GM10248 (cell line): ENCODE measurements around the gene RNF220.

Experiments used
- CTCF ChIA-PET: fragments of 300-600 bp; sonication (Branson Sonifier 250); formaldehyde crosslinking; extraction: SDS; loops from one replicate; lab custom pipeline; 2021; ENCODE audit warnings: antibody characterized with exemption; lab: Yijun Ruan, JAX
- POLR2A ChIA-PET: fragments of 350-650 bp; sonication (Branson Sonifier 250); formaldehyde crosslinking; extraction: SDS; loops from one replicate; lab custom pipeline; 2020; ENCODE audit warnings: antibody characterized with exemption; lab: Yijun Ruan, JAX
- DNase-seq: peaks from one replicate; pipeline ENCODE4 v3.0.0; 2012; ENCODE audit errors: extremely low spot score
- CTCF ChIP-seq: IDR thresholded peaks from 2 replicates; pipeline ENCODE4 v1.5.1; 2012; ENCODE audit warnings: mild to moderate bottlenecking, low read depth; ENCODE audit errors: extremely low read depth, missing control alignments, control extremely low read depth

Gene RNF220

GRCh38 chr1:44611866-44612265, 206.8 kb downstream of the RNF220 start:
- TF ChIP-seq CTCF = no peak
- POLR2A ChIA-PET = no interaction called here

DNA sequence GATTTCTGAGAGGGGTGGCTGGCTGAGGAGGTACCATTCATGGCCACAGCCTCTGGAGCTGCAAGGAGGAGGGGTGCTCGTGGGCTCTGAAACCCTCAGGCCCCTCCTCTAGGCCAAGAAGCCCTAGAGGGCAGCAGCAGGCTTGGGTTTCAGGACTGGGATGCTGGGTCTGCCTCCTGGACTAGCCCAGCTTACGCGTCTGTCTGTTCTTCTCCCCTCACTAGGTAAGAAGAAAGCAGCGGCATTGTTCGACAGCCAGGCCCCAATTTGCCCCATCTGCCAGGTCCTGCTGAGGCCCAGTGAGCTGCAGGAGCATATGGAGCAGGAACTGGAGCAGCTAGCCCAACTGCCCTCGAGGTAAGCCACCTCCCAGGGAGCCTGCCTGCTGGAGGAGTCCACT, 208.9 kb downstream of the RNF220 start:
- CTCF ChIA-PET = interaction anchor here (3.8 kb wide), 1 partner anchor 39 kb away, joined by 17 read pairs; no protein-coding TSS in a partner anchor

More at GRCh38 chr1:44611866-44612265, 206.8 kb downstream of the RNF220 start:
- CTCF ChIA-PET = interaction anchor here (0.9 to 6.1 kb wide), 6 partner anchors 12 to 40 kb away, joined by 3 to 79 read pairs (median 12); no protein-coding TSS in a partner anchor
- no peak for DNase-seq

DNA sequence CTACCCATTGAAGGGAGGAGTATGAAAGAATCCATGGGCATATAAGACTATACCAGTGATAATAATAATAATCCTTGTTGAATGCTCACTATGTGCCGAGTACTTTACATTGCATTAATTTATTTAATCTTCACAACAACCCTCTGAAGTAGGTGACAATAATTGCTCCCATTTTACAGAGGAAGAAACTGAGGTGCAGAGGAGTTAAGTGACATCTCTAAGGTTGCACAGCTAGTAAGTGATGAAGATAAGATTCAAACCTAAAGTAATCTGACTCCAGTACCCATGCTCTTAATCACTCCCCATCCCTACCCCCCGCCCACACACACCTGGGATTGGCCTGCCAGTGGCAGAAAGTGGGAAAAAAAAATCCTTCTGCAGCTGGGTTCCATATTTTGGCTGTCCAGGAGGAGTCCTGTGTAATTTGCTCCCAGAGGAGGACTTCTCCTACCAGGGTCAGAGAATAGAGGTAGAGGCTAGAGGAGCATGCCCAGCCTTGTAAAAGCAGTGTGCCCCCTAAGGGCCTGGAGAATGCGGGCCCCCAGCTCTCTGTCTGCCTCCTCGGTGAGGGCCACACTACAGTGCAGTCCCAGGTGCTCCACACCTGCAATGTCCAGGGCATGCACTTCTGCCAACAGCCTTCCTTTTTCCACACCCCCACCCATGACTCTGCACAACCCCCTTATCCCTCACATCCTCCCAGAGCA, 211.4 kb downstream of the RNF220 start:
- no peak for DNase-seq
- ChIA-PET CTCF (interaction anchor here (0.9 to 3.8 kb wide), 5 partner anchors 7 to 36 kb away, joined by 3 to 17 read pairs (median 5); no protein-coding TSS in a partner anchor), POLR2A (no interaction called here)

More for the DNA sequence above, 208.9 kb downstream of the RNF220 start:
- no peak for TF ChIP-seq CTCF
- DNase-seq = no peak
- POLR2A ChIA-PET = no interaction called here

GRCh38 chr1:44616991-44617702, 212.1 kb downstream of the RNF220 start:
- TF ChIP-seq CTCF = no peak
- POLR2A ChIA-PET = no interaction called here
- no peak for DNase-seq
- CTCF ChIA-PET = interaction anchor here (1.2 to 3.8 kb wide), 4 partner anchors 11 to 36 kb away, joined by 3 to 17 read pairs (median 8); no protein-coding TSS in a partner anchor

More for the DNA sequence above, 211.4 kb downstream of the RNF220 start:
- TF ChIP-seq CTCF = no peak

DNA sequence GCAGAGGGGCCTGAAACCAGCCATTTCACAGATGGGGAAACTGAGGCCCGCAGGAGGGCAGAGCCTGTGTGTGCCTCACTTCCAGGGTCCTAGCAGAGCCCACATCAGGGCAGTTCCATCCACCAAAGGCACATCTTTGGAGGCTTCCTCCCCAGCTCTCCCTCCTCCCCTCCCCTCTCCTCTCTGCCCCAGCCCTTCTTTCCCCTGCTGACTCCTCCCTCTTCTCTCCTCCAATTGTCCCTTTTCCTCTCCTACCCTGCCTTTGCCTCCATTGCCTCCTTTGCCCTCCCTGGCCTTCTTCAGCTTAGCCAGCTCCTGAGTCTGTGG, 212.6 kb downstream of the RNF220 start:
- ChIA-PET POLR2A (no interaction called here), CTCF (interaction anchor here (1.2 to 3.8 kb wide), 2 partner anchors 15 to 35 kb away, joined by 3 to 17 read pairs; no protein-coding TSS in a partner anchor)
- no peak for TF ChIP-seq CTCF
- no peak for DNase-seq

DNA sequence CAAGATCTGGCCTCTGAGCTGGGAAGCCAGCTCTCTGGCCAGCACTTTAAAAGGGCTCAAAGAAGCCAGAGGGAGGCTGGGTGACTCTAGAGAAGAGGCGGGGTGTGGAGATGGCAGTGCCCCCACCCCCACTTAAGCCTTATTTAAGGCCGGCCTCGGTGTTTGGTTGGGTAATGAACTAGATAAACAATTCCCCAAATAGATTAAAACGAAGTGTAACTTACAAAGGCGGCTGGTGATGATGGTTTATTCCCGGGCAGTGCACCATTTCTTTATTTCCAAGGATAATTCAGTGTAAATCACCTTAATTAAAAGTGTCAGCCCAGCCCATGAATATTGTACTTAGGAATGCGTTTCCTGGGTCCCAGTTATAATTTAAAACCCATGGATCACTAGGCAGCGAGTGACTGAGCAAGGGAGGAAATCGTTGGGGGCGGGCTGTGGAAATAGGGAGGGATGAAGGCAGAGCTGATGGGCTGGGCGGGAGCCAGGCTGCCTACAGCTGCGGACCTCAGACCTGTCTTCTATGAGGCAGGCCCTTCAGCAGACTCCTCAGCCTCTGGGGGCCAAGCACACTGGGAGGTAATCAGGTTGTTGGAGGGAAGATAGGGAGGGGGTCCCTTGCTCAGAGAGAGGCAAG, 214.3 kb downstream of the RNF220 start:
- ChIA-PET CTCF (interaction anchor here (1.2 to 2.9 kb wide), 3 partner anchors 10 to 33 kb away, joined by 4 to 11 read pairs (median 5); no protein-coding TSS in a partner anchor), POLR2A (no interaction called here)
- no peak for TF ChIP-seq CTCF
- no peak for DNase-seq
